ENCODE results near the gene USP36. TPM values are rescaled to one million over a fixed set of nuclear protein-coding genes. Genes with fewer than 3 reads are reported as not detected.

USP36 gene
- total RNA-seq, 1 experiment from 2014 or later, result 37.5 TPM

- DNase-seq (peak; percentile 53), ATAC-seq (peak; percentile 91)
- Histone ChIP-seq H3K4me1 (ENCODE audit: insufficient read depth, low read length) (no peaks in the 10 kb centered on the region), H3K27ac (ENCODE audit: low read length) (no peak overlapping the region), H2AFZ (ENCODE audit: low read length) (no peak overlapping the region), H3K9me2 (replicated peaks; ENCODE audit: low read length) (no peaks in the 10 kb centered on the region), H3K4me2 (ENCODE audit: low read length) (no peak overlapping the region), H3K36me3 (ENCODE audit: low read depth, low read length) (peaks cover 86% of the 10 kb centered on the region), H3K4me3 (ENCODE audit: low read length) (no peak overlapping the region), H4K20me1 (ENCODE audit: low read length) (peaks cover 24% of the 10 kb centered on the region), H3K79me2 (ENCODE audit: low read length) (peaks cover 45% of the 10 kb centered on the region), H3K27me3 (ENCODE audit: low read length) (no peaks in the 10 kb centered on the region), H3K9me3 (ENCODE audit: low read length) (no peaks in the 10 kb centered on the region), H3F3A (ENCODE audit: low read length, unreplicated experiment) (no peaks in the 10 kb centered on the region), H3K9ac (ENCODE audit: low read length) (no peak overlapping the region)
- intact Hi-C loops (cut with micrococcal nuclease), result no loop called here
- ChIA-PET POLR2A (ENCODE audit: unreplicated experiment) (no interaction called here), CTCF (no interaction called here)
- BruUV-seq (replicated peaks), result no TSS peak
- TF ChIP-seq EZH2 (IDR thresholded peaks at IDR 0.05; ENCODE audit: low read length, unreplicated experiment), result no peak
- peak; percentile 73 for TF ChIP-seq CTCF (conservative IDR thresholded peaks at IDR 0.05; ENCODE audit: low read depth, low read length)
These were observed 12.0 kb downstream of the USP36 start for GRCh38 chr17:78828470-78829185.

GRCh38 chr17:78826836-78827509 is 13.6 kb downstream of the USP36 start:
- ChIA-PET POLR2A (ENCODE audit: unreplicated experiment) (no interaction called here), CTCF (no interaction called here)
- Histone ChIP-seq H3F3A (ENCODE audit: low read length, unreplicated experiment) (no peaks in the 10 kb centered on the region), H3K27ac (ENCODE audit: low read length) (no peak overlapping the region), H3K4me1 (ENCODE audit: insufficient read depth, low read length) (no peaks in the 10 kb centered on the region), H3K79me2 (ENCODE audit: low read length) (peaks cover 35% of the 10 kb centered on the region), H4K20me1 (ENCODE audit: low read length) (peaks cover 25% of the 10 kb centered on the region), H2AFZ (ENCODE audit: low read length) (no peak overlapping the region), H3K36me3 (ENCODE audit: low read depth, low read length) (peaks cover 87% of the 10 kb centered on the region), H3K4me3 (ENCODE audit: low read length) (no peak overlapping the region), H3K27me3 (ENCODE audit: low read length) (no peaks in the 10 kb centered on the region), H3K9me3 (ENCODE audit: low read length) (no peaks in the 10 kb centered on the region), H3K4me2 (ENCODE audit: low read length) (no peak overlapping the region), H3K9me2 (replicated peaks; ENCODE audit: low read length) (no peaks in the 10 kb centered on the region), H3K9ac (ENCODE audit: low read length) (no peak overlapping the region)
- no peak for ATAC-seq
- DNase-seq, result no peak
- TF ChIP-seq EZH2phosphoT487 (IDR thresholded peaks at IDR 0.05; ENCODE audit: borderline replicate concordance, low read length) (no peak), CTCF (conservative IDR thresholded peaks at IDR 0.05; ENCODE audit: low read depth, low read length) (no peak), EZH2 (IDR thresholded peaks at IDR 0.05; ENCODE audit: low read length, unreplicated experiment) (no peak)
- intact Hi-C loops (cut with micrococcal nuclease), result no loop called here
- BruUV-seq (replicated peaks), result no TSS peak

GRCh38 chr17:78826421-78826820 is 14.2 kb downstream of the USP36 start:
- ChIA-PET CTCF (no interaction called here), POLR2A (ENCODE audit: unreplicated experiment) (no interaction called here)
- no peak overlapping the region for H3K9ac ChIP-seq (ENCODE audit: low read length)
- H3K27ac ChIP-seq (ENCODE audit: low read length), result no peak overlapping the region
- H3K4me3 ChIP-seq (ENCODE audit: low read length), result no peak overlapping the region
- TF ChIP-seq CTCF (conservative IDR thresholded peaks at IDR 0.05; ENCODE audit: low read depth, low read length) (no peak), EZH2 (IDR thresholded peaks at IDR 0.05; ENCODE audit: low read length, unreplicated experiment) (no peak), EZH2phosphoT487 (IDR thresholded peaks at IDR 0.05; ENCODE audit: borderline replicate concordance, low read length) (no peak)
- H3K4me2 ChIP-seq (ENCODE audit: low read length), result no peak overlapping the region
- H3K9me2 ChIP-seq (replicated peaks; ENCODE audit: low read length), result no peaks in the 10 kb centered on the region
- H3K4me1 ChIP-seq (ENCODE audit: insufficient read depth, low read length), result no peaks in the 10 kb centered on the region
- H3K9me3 ChIP-seq (ENCODE audit: low read length), result no peaks in the 10 kb centered on the region
- H3K27me3 ChIP-seq (ENCODE audit: low read length), result no peaks in the 10 kb centered on the region
- H3K36me3 ChIP-seq (ENCODE audit: low read depth, low read length), result peaks cover 86% of the 10 kb centered on the region
- no peak overlapping the region for H2AFZ ChIP-seq (ENCODE audit: low read length)
- peaks cover 22% of the 10 kb centered on the region for H4K20me1 ChIP-seq (ENCODE audit: low read length)
- peaks cover 29% of the 10 kb centered on the region for H3K79me2 ChIP-seq (ENCODE audit: low read length)
- H3F3A ChIP-seq (ENCODE audit: low read length, unreplicated experiment), result no peaks in the 10 kb centered on the region
- BruUV-seq (replicated peaks), result no TSS peak
- ATAC-seq (no peak), DNase-seq (no peak)
- intact Hi-C loops (cut with micrococcal nuclease), result no loop called here
